ENCODE data around the gene HOXA5.

HOXA5 gene

GRCh38 chr7:27091941-27092818 lies 51.3 kb downstream of the HOXA5 start:
- H3K4me1 ChIP-seq (ENCODE audit: control insufficient read depth, insufficient read depth, low read length): peaks cover 40% of the 10 kb centered on the region
- H3K4me3 ChIP-seq (ENCODE audit: low read depth, low read length): no peak overlapping the region
- H3K9me3 ChIP-seq (ENCODE audit: control insufficient read depth, insufficient read depth, low read depth, low read length): no peaks in the 10 kb centered on the region
- H3K27ac ChIP-seq (ENCODE audit: extremely low read depth, low read depth, low read length): peak overlapping the region; percentile 43; the same call in 1 of the 2 replicates
- no peaks in the 10 kb centered on the region for H3K36me3 ChIP-seq (ENCODE audit: control insufficient read depth in 2 of 2, insufficient read depth in 1 of 2, low read length in 2 of 2)
- TF ChIP-seq, protein P1, sequence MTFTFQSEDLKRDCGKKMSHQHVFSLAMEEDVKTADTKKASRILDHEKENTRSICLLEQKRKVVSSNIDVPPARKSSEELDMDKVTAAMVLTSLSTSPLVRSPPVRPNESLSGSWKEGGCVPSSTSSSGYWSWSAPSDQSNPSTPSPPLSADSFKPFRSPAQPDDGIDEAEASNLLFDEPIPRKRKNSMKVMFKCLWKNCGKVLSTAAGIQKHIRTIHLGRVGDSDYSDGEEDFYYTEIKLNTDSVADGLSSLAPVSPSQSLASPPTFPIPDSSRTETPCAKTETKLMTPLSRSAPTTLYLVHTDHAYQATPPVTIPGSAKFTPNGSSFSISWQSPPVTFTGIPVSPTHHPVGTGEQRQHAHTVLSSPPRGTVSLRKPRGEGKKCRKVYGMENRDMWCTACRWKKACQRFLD (tag by site-specific recombination; IDR thresholded peaks at IDR 0.05): no peak
- TF ChIP-seq SCRT2 (tag by site-specific recombination; IDR thresholded peaks at IDR 0.05) (peak; percentile 65), ZNF600 (tag by site-specific recombination; IDR thresholded peaks at IDR 0.05) (no peak), FEZF1 (tag by site-specific recombination; IDR thresholded peaks at IDR 0.05) (0 out of 2 replicates have a peak, but pooled peaks have one; percentile 54), TCF7L2 (IDR thresholded peaks at IDR 0.05; ENCODE audit: borderline replicate concordance, low read depth, low read length) (peak; percentile 66), ZBTB8A (tag by site-specific recombination; IDR thresholded peaks at IDR 0.05) (peak; percentile 35; the same call in 1 of the 2 replicates), SCRT1 (tag by site-specific recombination; IDR thresholded peaks at IDR 0.05; ENCODE audit: borderline replicate concordance) (peak; percentile 75; the same call in 1 of the 2 replicates), OSR2 (tag by site-specific recombination; IDR thresholded peaks at IDR 0.05) (peak; percentile 24; the same call in 1 of the 2 replicates), TRIM28 (IDR thresholded peaks at IDR 0.05; ENCODE audit: borderline replicate concordance, low read length) (0 out of 2 replicates have a peak, but pooled peaks have one; percentile 50)
- POLR2A ChIA-PET: no interaction called here
- CTCF ChIA-PET: interaction anchor here (0.6 kb wide), 2 partner anchors 234 to 756 kb away, joined by 3 to 7 read pairs; no protein-coding TSS in a partner anchor

DNA sequence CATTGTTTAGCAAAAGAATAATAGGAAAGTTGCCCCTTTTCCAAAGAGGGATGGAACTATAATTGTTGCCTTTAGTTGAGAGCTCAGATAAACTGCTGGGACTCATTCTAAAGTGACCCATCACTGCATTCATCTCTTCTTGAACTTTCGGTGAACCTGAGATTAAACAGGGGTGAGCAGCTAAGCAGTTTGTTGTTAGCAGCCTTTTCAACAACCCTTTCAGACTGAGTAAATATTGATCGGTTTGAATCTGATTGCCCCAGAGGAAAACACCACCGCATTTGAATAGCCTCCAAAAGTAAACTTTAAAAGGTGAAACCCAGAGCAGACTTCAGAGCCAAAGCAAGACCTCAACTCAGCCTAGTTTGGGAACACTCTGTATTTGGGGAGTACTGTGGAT lies 52.4 kb downstream of the HOXA5 start:
- TF ChIP-seq ZNF664 (tag by site-specific recombination; IDR thresholded peaks at IDR 0.05): 0 out of 2 replicates have a peak, but pooled peaks have one; percentile 57
- peak; percentile 49; the same call in 1 of the 2 replicates for TF ChIP-seq FEZF1 (tag by site-specific recombination; IDR thresholded peaks at IDR 0.05)
- TF ChIP-seq ZNF121 (tag by site-specific recombination; IDR thresholded peaks at IDR 0.05): no peak
- Histone ChIP-seq H3K4me1 (ENCODE audit: control insufficient read depth, insufficient read depth, low read length) (peaks cover 40% of the 10 kb centered on the region), H3K4me3 (ENCODE audit: low read depth, low read length) (no peak overlapping the region), H3K27ac (ENCODE audit: extremely low read depth, low read depth, low read length) (0 out of 2 replicates have a peak overlapping the region, but pooled peaks have one; percentile 43), H3K9me3 (ENCODE audit: control insufficient read depth, insufficient read depth, low read depth, low read length) (no peaks in the 10 kb centered on the region), H3K36me3 (ENCODE audit: control insufficient read depth in 2 of 2, insufficient read depth in 1 of 2, low read length in 2 of 2) (no peaks in the 10 kb centered on the region)
- POLR2A ChIA-PET: interaction anchor here (1.2 to 1.5 kb wide), 3 partner anchors 10 to 234 kb away, joined by 3 to 4 read pairs (median 3); no protein-coding TSS in a partner anchor
- CTCF ChIA-PET: interaction anchor here (0.6 to 0.9 kb wide), 3 partner anchors 18 to 228 kb away, joined by 3 to 4 read pairs (median 3); partner anchors contain the start of gene HOXA7
